ENCODE results near the gene CIDEA.

Gene CIDEA

GRCh38 chr18:12299862-12300261 lies 45.7 kb downstream of the CIDEA start:
- Mint-ChIP-seq H3K27ac (no peak overlapping the region), H3K27me3 (peaks cover 10% of the 10 kb centered on the region), H3K9me3 (no peaks in the 10 kb centered on the region)

GRCh38 chr18:12301263-12302005 lies 47.3 kb downstream of the CIDEA start:
- peaks cover 21% of the 10 kb centered on the region for H3K27me3 Mint-ChIP-seq
- H3K27ac Mint-ChIP-seq: no peak overlapping the region
- H3K4me3 Mint-ChIP-seq: no peak overlapping the region
- H3K9me3 Mint-ChIP-seq: no peaks in the 10 kb centered on the region
- peaks cover under 1% of the 10 kb centered on the region for H3K4me1 Mint-ChIP-seq
- H3K36me3 Mint-ChIP-seq: no peaks in the 10 kb centered on the region

More at GRCh38 chr18:12299862-12300261, 45.7 kb downstream of the CIDEA start:
- H3K4me1 Mint-ChIP-seq: no peaks in the 10 kb centered on the region
- no peaks in the 10 kb centered on the region for H3K36me3 Mint-ChIP-seq
- H3K4me3 Mint-ChIP-seq: no peak overlapping the region

GRCh38 chr18:12302391-12303147 lies 48.4 kb downstream of the CIDEA start:
- no peak overlapping the region for H3K27ac Mint-ChIP-seq
- H3K4me1 Mint-ChIP-seq: peaks cover 12% of the 10 kb centered on the region
- no peak overlapping the region for H3K4me3 Mint-ChIP-seq
- H3K36me3 Mint-ChIP-seq: no peaks in the 10 kb centered on the region
- no peaks in the 10 kb centered on the region for H3K9me3 Mint-ChIP-seq
- H3K27me3 Mint-ChIP-seq: peaks cover 31% of the 10 kb centered on the region

GRCh38 chr18:12304351-12305210 lies 50.4 kb downstream of the CIDEA start:
- H3K4me1 Mint-ChIP-seq: peaks cover 12% of the 10 kb centered on the region
- H3K4me3 Mint-ChIP-seq: no peak overlapping the region
- H3K27me3 Mint-ChIP-seq: peaks cover 34% of the 10 kb centered on the region
- no peaks in the 10 kb centered on the region for H3K9me3 Mint-ChIP-seq
- no peaks in the 10 kb centered on the region for H3K36me3 Mint-ChIP-seq
- no peak overlapping the region for H3K27ac Mint-ChIP-seq

GRCh38 chr18:12305211-12305610 lies 51.0 kb downstream of the CIDEA start:
- Mint-ChIP-seq H3K36me3 (no peaks in the 10 kb centered on the region), H3K27ac (no peak overlapping the region), H3K27me3 (peaks cover 36% of the 10 kb centered on the region), H3K9me3 (no peaks in the 10 kb centered on the region), H3K4me1 (peaks cover 12% of the 10 kb centered on the region), H3K4me3 (no peak overlapping the region)

- Mint-ChIP-seq H3K36me3 (peaks cover 2% of the 10 kb centered on the region), H3K27me3 (peaks cover 36% of the 10 kb centered on the region), H3K9me3 (no peaks in the 10 kb centered on the region), H3K4me3 (peak overlapping the region; percentile 30), H3K27ac (no peak overlapping the region), H3K4me1 (peaks cover 12% of the 10 kb centered on the region)
Observed at GRCh38 chr18:12305930-12306629, 51.9 kb downstream of the CIDEA start.

GRCh38 chr18:12306752-12307700 lies 52.9 kb downstream of the CIDEA start:
- Mint-ChIP-seq H3K9me3 (peaks cover 5% of the 10 kb centered on the region), H3K4me1 (peaks cover 12% of the 10 kb centered on the region), H3K27me3 (peaks cover 36% of the 10 kb centered on the region), H3K27ac (no peak overlapping the region), H3K36me3 (peaks cover 8% of the 10 kb centered on the region), H3K4me3 (peak overlapping the region; percentile 70)

- peaks cover 5% of the 10 kb centered on the region for H3K9me3 Mint-ChIP-seq
- peaks cover 12% of the 10 kb centered on the region for H3K4me1 Mint-ChIP-seq
- no peak within 1 kb of the TSS for H3K27ac Mint-ChIP-seq
- H3K27me3 Mint-ChIP-seq: peaks cover 36% of the 10 kb centered on the region
- H3K4me3 Mint-ChIP-seq: peak within 1 kb of the TSS; percentile 70
- H3K36me3 Mint-ChIP-seq: peaks cover 8% of the 10 kb centered on the region
Observed at GRCh38 chr18:12307701-12308385, 53.7 kb downstream of the CIDEA start, which contains the start of gene TUBB6. TSS of gene TUBB6 (plus strand) at chr18:12308241. CDS start at chr18:12308293, 52 bp downstream.

GRCh38 chr18:12308386-12309100 lies 54.4 kb downstream of the CIDEA start:
- Mint-ChIP-seq H3K27me3 (peaks cover 36% of the 10 kb centered on the region), H3K4me3 (peak overlapping the region; percentile 61), H3K4me1 (peaks cover 12% of the 10 kb centered on the region), H3K27ac (no peak overlapping the region), H3K9me3 (peaks cover 5% of the 10 kb centered on the region), H3K36me3 (peaks cover 8% of the 10 kb centered on the region)

- peaks cover 30% of the 10 kb centered on the region for H3K27me3 Mint-ChIP-seq
- no peak overlapping the region for H3K4me3 Mint-ChIP-seq
- peaks cover 5% of the 10 kb centered on the region for H3K9me3 Mint-ChIP-seq
- H3K36me3 Mint-ChIP-seq: peaks cover 8% of the 10 kb centered on the region
- H3K4me1 Mint-ChIP-seq: peaks cover 12% of the 10 kb centered on the region
- H3K27ac Mint-ChIP-seq: no peak overlapping the region
Observed at GRCh38 chr18:12309683-12310198, 55.6 kb downstream of the CIDEA start.

- H3K4me1 Mint-ChIP-seq: peaks cover 12% of the 10 kb centered on the region
- H3K4me3 Mint-ChIP-seq: peak overlapping the region; percentile 23
- H3K36me3 Mint-ChIP-seq: peaks cover 8% of the 10 kb centered on the region
- peaks cover 5% of the 10 kb centered on the region for H3K9me3 Mint-ChIP-seq
- H3K27me3 Mint-ChIP-seq: peaks cover 23% of the 10 kb centered on the region
- no peak overlapping the region for H3K27ac Mint-ChIP-seq
Observed at GRCh38 chr18:12310762-12311161, 56.6 kb downstream of the CIDEA start.

GRCh38 chr18:12312976-12313375 lies 58.8 kb downstream of the CIDEA start:
- peaks cover 5% of the 10 kb centered on the region for H3K9me3 Mint-ChIP-seq
- no peak overlapping the region for H3K4me3 Mint-ChIP-seq
- no peak overlapping the region for H3K27ac Mint-ChIP-seq
- H3K36me3 Mint-ChIP-seq: peaks cover 8% of the 10 kb centered on the region
- peaks cover 6% of the 10 kb centered on the region for H3K27me3 Mint-ChIP-seq
- H3K4me1 Mint-ChIP-seq: no peaks in the 10 kb centered on the region
